ENCODE measurements around the gene GDI1.

GRCh38 chrX:154487518-154488290 lies 50.8 kb downstream of the GDI1 start:
- TF ChIP-seq CTCF (IDR thresholded peaks at IDR 0.05) (no peak), POLR2A (IDR thresholded peaks at IDR 0.05) (no peak)

All from breast epithelium (tissue), 3 donors.